T47D (cell line): ENCODE measurements around the gene CHST10.

Experiments
- DNase-seq, 2 experiments: peaks; one replicate each; pipeline versions ENCODE4 v3.0.0 to v3.0.0-alpha.2; 2011 to 2012; ENCODE audit warnings: low read depth in 1 of 2, low spot score in 1 of 2
- JUND ChIP-seq: IDR thresholded peaks from 2 replicates; pipeline ENCODE4 v1.6.1; 2012; ENCODE audit warnings: low read depth
- in situ Hi-C: cut with HindIII; loops from 2 replicates; pipeline ENCODE4 v1.10.0; 2016; ENCODE audit warnings: low sequenced_read_pairs, low pct_unique_long_range_greater_than_20kb

Gene CHST10

GRCh38 chr2:100411841-100412292, 5.6 kb downstream of the CHST10 start:
- no peak for TF ChIP-seq JUND
- in situ Hi-C loops = no loop called here

GRCh38 chr2:100409975-100410647, 7.4 kb downstream of the CHST10 start:
- TF ChIP-seq JUND = no peak
- in situ Hi-C loops = no loop called here
- DNase-seq = no peak

More at GRCh38 chr2:100411841-100412292, 5.6 kb downstream of the CHST10 start:
- no peak for DNase-seq

- TF ChIP-seq JUND = no peak
- DNase-seq = no peak
- in situ Hi-C loops = no loop called here
Measured at GRCh38 chr2:100409461-100409860, 8.0 kb downstream of the CHST10 start.

- in situ Hi-C loops = no loop called here
- TF ChIP-seq JUND = no peak
- no peak for DNase-seq
Measured at GRCh38 chr2:100408941-100409340, 8.5 kb downstream of the CHST10 start.

- no peak for DNase-seq
- TF ChIP-seq JUND = no peak
- in situ Hi-C loops = no loop called here
Measured at GRCh38 chr2:100408104-100408503, 9.4 kb downstream of the CHST10 start.

GRCh38 chr2:100407563-100407962, 9.9 kb downstream of the CHST10 start:
- TF ChIP-seq JUND = no peak
- in situ Hi-C loops = no loop called here
- DNase-seq = no peak

GRCh38 chr2:100407073-100407472, 10.4 kb downstream of the CHST10 start:
- in situ Hi-C loops = no loop called here
- TF ChIP-seq JUND = no peak
- DNase-seq = no peak

GRCh38 chr2:100406120-100406508, 11.4 kb downstream of the CHST10 start:
- TF ChIP-seq JUND = no peak
- no peak for DNase-seq
- in situ Hi-C loops = no loop called here

GRCh38 chr2:100405403-100406119, 11.9 kb downstream of the CHST10 start:
- no peak for DNase-seq
- TF ChIP-seq JUND = no peak
- in situ Hi-C loops = no loop called here

- no peak for TF ChIP-seq JUND
- DNase-seq = no peak
- in situ Hi-C loops = no loop called here
Measured at GRCh38 chr2:100404411-100404810, 13.1 kb downstream of the CHST10 start.

GRCh38 chr2:100403722-100404121, 13.7 kb downstream of the CHST10 start:
- in situ Hi-C loops = no loop called here
- TF ChIP-seq JUND = no peak
- no peak for DNase-seq

- no peak for DNase-seq
- TF ChIP-seq JUND = no peak
Measured at GRCh38 chr2:100401268-100401667, 16.2 kb downstream of the CHST10 start.

GRCh38 chr2:100399714-100400113, 17.8 kb downstream of the CHST10 start:
- no peak for DNase-seq
- no peak for TF ChIP-seq JUND
- in situ Hi-C loops = no loop called here

More at GRCh38 chr2:100401268-100401667, 16.2 kb downstream of the CHST10 start:
- in situ Hi-C loops = no loop called here
